AG08395 (cell line): ENCODE data around the gene NR2F2.

ENCODE experiments used
- DNase-seq: peaks from one replicate; pipeline ENCODE4 v3.0.0; 2012; ENCODE audit warnings: mixed read lengths, low spot score

Gene NR2F2

GRCh38 chr15:96332637-96333121 lies 2.2 kb downstream of the NR2F2 start:
- no peak for DNase-seq

GRCh38 chr15:96333131-96334016 lies 2.9 kb downstream of the NR2F2 start:
- peak; percentile 50 for DNase-seq

DNA sequence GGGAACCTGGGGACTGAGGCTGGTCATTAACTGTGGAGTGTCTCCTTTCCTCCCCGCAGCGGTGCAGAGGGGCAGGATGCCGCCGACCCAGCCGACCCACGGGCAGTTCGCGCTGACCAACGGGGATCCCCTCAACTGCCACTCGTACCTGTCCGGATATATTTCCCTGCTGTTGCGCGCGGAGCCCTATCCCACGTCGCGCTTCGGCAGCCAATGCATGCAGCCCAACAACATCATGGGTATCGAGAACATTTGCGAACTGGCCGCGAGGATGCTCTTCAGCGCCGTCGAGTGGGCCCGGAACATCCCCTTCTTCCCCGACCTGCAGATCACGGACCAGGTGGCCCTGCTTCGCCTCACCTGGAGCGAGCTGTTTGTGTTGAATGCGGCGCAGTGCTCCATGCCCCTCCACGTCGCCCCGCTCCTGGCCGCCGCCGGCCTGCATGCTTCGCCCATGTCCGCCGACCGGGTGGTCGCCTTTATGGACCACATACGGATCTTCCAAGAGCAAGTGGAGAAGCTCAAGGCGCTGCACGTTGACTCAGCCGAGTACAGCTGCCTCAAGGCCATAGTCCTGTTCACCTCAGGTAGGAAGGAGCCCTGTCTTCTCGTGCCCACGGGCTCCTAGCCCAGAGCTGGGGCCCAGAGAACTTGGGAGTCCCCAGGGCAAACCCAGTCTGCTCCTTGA lies 3.7 kb downstream of the NR2F2 start:
- no peak for DNase-seq

DNA sequence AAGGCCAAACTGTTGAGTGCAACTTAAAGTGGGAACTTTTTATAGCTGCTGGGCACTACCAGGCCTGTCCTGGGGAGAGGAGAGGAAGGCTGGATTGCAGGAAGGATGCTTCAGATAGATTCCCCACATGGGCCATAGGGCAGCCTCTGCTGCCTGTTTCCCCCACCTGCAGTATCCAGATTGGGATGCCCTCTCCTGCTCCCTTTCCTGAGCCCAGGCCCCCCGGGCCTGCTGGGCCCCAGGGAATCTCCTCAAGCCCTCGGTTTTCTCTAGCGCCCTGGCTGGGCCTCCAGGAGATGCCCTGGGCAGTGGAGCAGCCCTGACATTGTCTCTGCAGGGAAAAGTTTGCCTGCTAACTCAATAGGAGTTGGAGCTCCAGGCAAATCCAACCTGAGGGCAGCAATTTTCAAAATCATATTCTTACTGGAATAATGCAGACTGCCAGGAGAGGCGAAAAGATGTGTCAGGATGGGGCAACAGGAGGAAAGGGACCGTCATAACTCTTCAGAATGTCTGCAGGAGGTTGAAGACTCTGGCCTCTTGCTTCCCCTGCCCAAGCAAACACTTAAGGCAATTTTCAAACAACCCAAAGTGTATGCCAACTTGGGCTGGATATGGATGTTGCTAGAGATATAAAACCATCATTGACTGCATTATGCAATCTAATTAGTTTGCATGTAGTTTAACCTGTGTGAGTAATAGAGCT lies 4.4 kb downstream of the NR2F2 start:
- DNase-seq = no peak

DNA sequence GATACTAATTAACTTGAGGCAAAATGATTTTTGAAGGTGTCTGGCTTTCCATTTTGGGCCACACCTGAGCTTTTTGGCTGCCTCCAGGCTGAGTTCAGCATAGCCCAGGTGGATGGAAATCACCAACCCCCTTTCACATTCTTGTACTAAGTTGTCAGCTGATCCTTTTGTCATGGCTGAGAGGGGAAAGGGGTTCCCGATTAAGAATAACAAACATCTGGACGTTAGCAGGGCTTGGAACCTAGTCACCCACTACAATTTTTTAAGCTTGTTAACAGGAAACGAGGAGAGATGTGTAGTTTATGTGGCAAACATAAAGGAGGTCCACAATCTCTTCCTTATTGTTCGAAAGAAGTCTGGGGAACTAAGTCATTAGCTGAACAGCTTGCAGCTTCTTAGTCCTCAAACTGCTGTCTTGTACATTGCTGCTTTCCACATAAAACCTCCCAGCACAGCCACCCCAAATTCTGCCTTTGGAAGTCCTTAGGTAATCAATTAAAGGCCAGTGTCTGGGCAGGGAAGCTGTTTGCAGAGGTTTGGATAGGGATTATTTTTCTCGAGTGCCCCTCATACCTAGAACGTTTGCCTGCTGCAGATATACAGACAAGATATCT lies 5.0 kb downstream of the NR2F2 start:
- no peak for DNase-seq

DNA sequence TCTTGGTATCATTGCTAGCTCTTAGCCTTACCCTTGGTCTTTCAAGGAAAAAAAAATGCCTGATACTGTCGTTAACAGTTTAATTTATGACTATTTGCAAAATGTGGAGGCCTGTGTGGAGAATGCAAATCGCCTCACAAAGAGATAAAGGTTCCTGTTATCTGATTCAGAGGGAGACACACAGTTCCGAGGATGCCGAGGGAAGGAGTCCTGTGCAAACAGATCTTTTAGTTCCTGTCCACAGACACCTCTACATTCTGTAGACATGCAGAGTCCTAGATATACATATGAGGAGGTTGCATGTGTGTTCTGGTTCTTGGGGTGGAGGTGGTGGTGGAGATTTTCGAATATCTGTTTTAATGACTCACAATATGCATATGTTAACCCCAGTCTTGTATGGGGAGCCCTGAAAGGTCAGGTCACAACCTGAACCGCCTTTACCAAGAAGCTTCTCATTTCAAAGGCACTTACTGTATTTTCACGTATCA lies 5.7 kb downstream of the NR2F2 start:
- no peak for DNase-seq

- DNase-seq = no peak
These were observed 6.3 kb downstream of the NR2F2 start for GRCh38 chr15:96336596-96337364.

DNA sequence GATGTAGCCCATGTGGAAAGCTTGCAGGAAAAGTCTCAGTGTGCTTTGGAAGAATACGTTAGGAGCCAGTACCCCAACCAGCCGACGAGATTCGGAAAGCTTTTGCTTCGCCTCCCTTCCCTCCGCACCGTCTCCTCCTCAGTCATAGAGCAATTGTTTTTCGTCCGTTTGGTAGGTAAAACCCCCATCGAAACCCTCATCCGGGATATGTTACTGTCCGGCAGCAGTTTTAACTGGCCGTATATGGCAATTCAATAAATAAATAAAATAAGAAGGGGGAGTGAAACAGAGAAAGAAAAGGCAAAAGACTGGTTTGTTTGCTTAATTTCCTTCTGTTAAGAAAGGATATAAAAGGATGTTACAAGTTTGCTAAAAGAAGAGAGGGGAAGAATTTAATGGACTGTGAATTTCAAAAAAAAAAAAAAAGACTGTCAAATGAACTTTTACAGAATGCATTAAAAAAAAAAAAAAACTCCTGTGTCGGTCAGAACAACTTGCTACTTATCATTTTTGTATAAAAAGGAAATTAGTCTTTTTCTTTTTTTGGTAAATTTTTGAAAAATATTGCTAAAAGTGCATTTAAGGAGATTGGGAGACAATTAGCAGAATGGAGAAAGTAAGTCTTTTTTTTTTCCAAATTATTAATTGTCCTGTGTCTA lies 7.0 kb downstream of the NR2F2 start:
- DNase-seq = no peak

- DNase-seq = no peak
These were observed 7.7 kb downstream of the NR2F2 start for GRCh38 chr15:96338074-96338765.

GRCh38 chr15:96338766-96339618 lies 8.5 kb downstream of the NR2F2 start:
- no peak for DNase-seq

GRCh38 chr15:96339619-96340347 lies 9.3 kb downstream of the NR2F2 start:
- DNase-seq = no peak

DNA sequence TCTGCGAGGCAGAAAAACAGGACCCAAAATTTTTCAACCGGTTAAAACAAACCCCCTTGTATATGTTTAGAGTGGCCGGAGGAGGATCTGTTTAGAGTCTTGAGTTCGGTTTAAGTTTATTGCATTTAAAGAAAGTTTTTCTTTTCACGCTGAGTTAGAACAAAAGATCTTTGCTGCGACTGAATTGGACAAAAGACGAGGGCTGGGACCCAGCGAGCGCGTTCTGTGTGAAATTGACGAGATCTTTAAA lies 9.8 kb downstream of the NR2F2 start:
- DNase-seq = no peak

DNA sequence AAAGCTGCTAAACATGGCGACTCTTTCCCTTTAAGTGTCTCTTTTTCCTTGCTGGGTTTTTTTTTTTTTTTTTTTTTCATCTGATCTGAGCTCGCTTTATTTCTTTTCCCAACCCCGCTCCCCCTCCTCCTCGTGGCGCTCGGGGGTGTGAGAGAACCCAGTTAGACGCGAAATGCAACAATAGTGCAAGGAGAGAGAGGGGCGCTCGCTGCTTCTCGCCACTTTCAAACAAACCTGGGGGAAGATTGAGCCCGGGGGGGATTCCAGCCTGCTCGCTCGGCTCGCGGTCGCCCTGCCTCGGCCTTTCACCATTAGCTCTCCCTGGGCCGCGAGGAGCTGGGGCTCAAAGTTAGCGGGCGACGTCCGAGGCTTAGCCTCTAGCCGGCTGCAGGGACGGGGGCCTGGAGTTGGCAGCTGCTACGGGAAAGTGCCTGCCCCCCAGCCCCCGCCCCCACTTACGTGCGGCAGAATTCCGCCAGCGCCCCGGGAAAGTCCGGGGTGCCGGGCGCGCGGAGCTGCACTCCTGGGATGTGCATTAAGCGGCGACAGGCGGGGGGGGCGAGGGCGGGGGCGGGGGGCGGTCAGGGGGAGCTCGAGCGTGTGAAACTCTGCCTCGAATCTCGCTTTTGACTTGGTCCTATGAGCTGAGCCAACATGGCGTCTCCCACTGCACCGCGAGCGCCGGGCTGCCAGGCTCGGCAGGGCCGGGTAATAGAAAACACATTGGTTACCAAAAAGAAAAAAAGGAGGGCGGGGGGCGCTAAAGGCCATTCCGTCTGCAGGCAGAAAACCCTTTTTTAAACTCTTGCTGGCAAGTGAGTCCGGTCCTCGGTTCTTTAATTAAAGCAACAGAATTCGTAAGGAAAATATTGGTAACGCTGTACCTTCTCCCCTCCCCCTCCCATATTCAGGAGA lies 10.4 kb downstream of the NR2F2 start:
- DNase-seq = peak; percentile 73

- DNase-seq = no peak
These were observed 11.3 kb downstream of the NR2F2 start for GRCh38 chr15:96341513-96342405.

- DNase-seq = no peak
These were observed 12.1 kb downstream of the NR2F2 start for GRCh38 chr15:96342406-96343112.
